ENCODE results near the gene TEX19. TPM values are rescaled to one million over a fixed set of nuclear protein-coding genes. Genes with fewer than 3 reads are reported as not detected.
"Not testable (repeated sequence)": the region's sequence is repeated elsewhere in the genome, so short reads cannot be mapped to it uniquely, and the experiment has no call there.

The TEX19 gene
- polyA plus RNA-seq, 2 of the 4 experiments (the other 2 are of a cell fraction), result 0.43 to 0.50 TPM

DNA sequence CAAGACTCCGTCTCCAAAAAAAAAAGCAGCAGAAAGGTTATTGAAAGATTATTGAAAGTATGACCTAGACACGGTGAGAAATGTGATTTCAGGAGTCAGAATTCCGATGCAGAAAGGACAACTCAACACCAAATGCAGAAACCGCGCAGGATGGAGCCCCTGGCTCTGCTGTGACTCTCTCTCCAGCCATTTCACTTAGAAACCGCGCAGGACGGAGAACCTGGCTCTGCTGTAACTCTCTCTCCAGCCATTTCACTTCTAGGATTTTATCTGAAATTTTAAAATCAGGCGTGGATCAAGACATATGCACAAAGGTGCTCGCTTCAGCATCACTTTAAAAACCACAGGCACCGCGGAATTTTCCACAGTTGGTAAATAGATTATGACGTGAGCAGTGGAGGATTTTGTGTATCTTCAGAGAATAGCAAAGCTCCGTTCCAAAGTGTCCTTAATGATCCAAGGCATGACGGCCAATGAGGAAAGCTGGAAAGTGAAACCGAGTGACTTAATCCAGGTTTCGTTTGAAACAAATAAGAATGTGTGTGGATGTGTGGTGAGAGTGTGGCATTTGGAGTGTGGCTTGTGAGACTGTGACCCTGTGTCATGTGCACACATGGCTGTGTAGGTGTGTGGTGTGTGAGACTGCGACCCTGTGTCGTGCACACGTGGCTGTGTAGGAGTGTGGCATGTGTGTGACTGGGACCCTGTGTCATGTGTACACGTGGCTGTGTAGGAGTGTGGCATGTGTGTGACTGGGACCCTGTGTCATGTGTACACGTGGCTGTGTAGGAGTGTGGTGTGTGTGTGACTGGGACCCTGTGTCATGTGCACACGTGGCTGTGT is 22.0 kb downstream of the TEX19 start:
- FAIRE-seq, result peak; percentile 77
- DNase-seq (ENCODE audit: low read depth in 1 of 2, low spot score in 1 of 2), result no peak
- Histone ChIP-seq H3K4me3 (no peak overlapping the region), H3K27ac (peak overlapping the region in 1 of 2 experiments; percentile 3; a peak in 1 of 6 replicates), H3K9me3 (no peaks in the 10 kb centered on the region), H3K4me1 (peaks cover 24% of the 10 kb centered on the region), H3K4me2 (peak overlapping the region; percentile 63)
- TF ChIP-seq, protein P1, sequence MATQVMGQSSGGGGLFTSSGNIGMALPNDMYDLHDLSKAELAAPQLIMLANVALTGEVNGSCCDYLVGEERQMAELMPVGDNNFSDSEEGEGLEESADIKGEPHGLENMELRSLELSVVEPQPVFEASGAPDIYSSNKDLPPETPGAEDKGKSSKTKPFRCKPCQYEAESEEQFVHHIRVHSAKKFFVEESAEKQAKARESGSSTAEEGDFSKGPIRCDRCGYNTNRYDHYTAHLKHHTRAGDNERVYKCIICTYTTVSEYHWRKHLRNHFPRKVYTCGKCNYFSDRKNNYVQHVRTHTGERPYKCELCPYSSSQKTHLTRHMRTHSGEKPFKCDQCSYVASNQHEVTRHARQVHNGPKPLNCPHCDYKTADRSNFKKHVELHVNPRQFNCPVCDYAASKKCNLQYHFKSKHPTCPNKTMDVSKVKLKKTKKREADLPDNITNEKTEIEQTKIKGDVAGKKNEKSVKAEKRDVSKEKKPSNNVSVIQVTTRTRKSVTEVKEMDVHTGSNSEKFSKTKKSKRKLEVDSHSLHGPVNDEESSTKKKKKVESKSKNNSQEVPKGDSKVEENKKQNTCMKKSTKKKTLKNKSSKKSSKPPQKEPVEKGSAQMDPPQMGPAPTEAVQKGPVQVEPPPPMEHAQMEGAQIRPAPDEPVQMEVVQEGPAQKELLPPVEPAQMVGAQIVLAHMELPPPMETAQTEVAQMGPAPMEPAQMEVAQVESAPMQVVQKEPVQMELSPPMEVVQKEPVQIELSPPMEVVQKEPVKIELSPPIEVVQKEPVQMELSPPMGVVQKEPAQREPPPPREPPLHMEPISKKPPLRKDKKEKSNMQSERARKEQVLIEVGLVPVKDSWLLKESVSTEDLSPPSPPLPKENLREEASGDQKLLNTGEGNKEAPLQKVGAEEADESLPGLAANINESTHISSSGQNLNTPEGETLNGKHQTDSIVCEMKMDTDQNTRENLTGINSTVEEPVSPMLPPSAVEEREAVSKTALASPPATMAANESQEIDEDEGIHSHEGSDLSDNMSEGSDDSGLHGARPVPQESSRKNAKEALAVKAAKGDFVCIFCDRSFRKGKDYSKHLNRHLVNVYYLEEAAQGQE (IDR thresholded peaks at IDR 0.05), result no peak
- TF ChIP-seq, protein P2, sequence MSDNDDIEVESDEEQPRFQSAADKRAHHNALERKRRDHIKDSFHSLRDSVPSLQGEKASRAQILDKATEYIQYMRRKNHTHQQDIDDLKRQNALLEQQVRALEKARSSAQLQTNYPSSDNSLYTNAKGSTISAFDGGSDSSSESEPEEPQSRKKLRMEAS (IDR thresholded peaks at IDR 0.05), result 0 out of 2 replicates have a peak, but pooled peaks have one; percentile 21
- TF ChIP-seq CBX8 (IDR thresholded peaks at IDR 0.05), result no peak
- no peak for TF ChIP-seq MAZ (IDR thresholded peaks at IDR 0.05; ENCODE audit: borderline replicate concordance, low read depth, low read length)
- POLR2A ChIA-PET, result no interaction called here
- 40% methylated on average over 23 of the region's 23 CpGs for WGBS (ENCODE audit: missing lambda C conversion rate)
- CTCF ChIA-PET, result interaction anchor here (1.1 to 1.9 kb wide), 4 partner anchors 8 to 30 kb away, joined by 3 to 6 read pairs (median 6); no protein-coding TSS in a partner anchor
- ATAC-seq, result no peak

DNA sequence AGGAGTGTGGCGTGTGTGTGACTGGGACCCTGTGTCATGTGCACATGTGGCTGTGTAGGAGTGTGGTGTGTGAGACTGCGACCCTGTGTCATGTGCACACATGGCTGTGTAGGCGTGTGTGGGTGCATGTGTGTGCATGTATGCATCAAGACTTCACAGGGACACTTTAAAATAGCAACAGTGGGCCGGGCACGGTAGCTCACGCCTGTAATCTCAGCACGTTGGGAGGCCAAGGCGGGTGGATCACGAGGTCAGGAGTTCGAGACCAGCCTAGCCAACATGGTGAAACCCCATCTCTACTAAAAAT is 22.6 kb downstream of the TEX19 start:
- H3K27ac ChIP-seq; FAIRE-seq; ATAC-seq; DNase-seq (ENCODE audit: low read depth in 1 of 2, low spot score in 1 of 2); H3K4me3 ChIP-seq; POLR2A ChIA-PET; H3K9me3 ChIP-seq: not testable (repeated sequence)
- peak overlapping the region; percentile 63; the same call in 1 of the 3 replicates for H3K4me2 ChIP-seq
- H3K4me1 ChIP-seq, result peaks cover 29% of the 10 kb centered on the region
- CTCF ChIA-PET, result interaction anchor here (0.8 to 1.9 kb wide), 4 partner anchors 11 to 145 kb away, joined by 3 to 6 read pairs (median 3); no protein-coding TSS in a partner anchor
- 72% methylated on average over 10 of the region's 10 CpGs for WGBS (ENCODE audit: missing lambda C conversion rate)

DNA sequence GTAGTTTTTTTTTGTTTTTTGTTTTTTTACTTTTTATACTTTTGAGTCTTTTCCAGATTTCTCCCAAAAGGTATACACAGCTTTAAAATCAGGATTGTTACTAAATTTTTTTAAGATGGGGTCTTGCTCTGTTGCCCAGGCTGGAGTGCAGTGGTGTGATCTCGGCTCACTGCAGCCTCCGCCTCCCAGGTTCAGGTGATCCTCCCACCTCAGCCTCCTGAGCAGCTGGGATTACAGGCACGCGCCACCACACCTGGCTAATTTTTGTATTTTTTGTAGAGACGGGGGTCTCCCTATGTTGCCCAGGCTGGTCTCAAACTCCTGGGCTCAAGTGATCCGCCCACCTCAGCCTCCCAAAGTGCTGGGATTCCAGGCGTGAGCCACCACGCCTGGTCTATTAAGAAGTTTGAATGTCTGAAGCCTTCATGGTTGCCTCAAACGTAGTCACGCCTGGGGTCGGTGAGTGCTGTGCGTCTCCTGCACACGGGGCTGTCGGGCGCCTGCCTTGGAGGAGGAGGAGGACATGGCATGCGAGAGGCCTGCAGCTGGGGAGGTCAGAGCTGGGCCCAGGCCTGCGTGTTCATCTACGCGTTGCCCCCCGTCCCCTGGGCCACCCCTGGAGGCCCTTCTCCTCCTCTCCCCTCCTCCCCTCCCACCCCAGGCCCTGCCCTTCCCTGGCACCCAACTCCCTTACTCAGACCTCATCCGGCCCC is 23.3 kb downstream of the TEX19 start:
- H3K4me1 ChIP-seq, result peaks cover 29% of the 10 kb centered on the region
- H3K9me3 ChIP-seq; DNase-seq (ENCODE audit: low read depth in 1 of 2, low spot score in 1 of 2); H3K27ac ChIP-seq; FAIRE-seq; ATAC-seq; H3K4me2 ChIP-seq; POLR2A ChIA-PET; H3K4me3 ChIP-seq: not testable (repeated sequence)
- CTCF ChIA-PET, result interaction anchor here (0.8 to 3.3 kb wide), 5 partner anchors 10 to 146 kb away, joined by 3 to 8 read pairs (median 3); no protein-coding TSS in a partner anchor
- 84% methylated on average over 19 of the region's 21 CpGs for WGBS (ENCODE audit: missing lambda C conversion rate)

DNA sequence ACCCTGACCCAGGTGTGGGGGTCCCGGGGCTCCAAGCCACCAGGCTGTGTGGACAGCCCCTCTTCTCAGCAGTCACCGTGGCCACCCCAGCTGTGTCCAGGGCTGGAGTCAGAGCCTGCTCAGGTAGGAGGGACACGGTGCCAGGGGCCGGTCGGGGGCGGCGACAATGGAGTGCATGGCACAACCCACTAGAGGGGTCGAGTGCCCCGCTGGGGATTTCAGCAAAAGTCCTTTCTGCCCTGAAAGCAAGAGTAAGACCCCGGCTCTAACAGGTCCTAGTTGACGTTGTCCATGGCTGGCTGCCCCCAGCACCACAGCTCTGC is 23.8 kb downstream of the TEX19 start:
- ATAC-seq (no peak), FAIRE-seq (no peak), DNase-seq (ENCODE audit: low read depth in 1 of 2, low spot score in 1 of 2) (no peak)
- Histone ChIP-seq H3K4me2 (no peak overlapping the region), H3K27ac (no peak overlapping the region), H3K4me1 (peaks cover 29% of the 10 kb centered on the region), H3K9me3 (no peaks in the 10 kb centered on the region), H3K4me3 (no peak overlapping the region)
- 83% methylated on average over 10 of the region's 11 CpGs for WGBS (ENCODE audit: missing lambda C conversion rate)
- TF ChIP-seq RFX5 (IDR thresholded peaks at IDR 0.05) (no peak), GATA3 (IDR thresholded peaks at IDR 0.05; ENCODE audit: borderline replicate concordance) (no peak), POLR2AphosphoS2 (conservative IDR thresholded peaks at IDR 0.05; ENCODE audit: low read length) (no peak), KDM5A (IDR thresholded peaks at IDR 0.05) (no peak)
- TF ChIP-seq, protein P1 (IDR thresholded peaks at IDR 0.05), result no peak
- TF ChIP-seq, protein P3, sequence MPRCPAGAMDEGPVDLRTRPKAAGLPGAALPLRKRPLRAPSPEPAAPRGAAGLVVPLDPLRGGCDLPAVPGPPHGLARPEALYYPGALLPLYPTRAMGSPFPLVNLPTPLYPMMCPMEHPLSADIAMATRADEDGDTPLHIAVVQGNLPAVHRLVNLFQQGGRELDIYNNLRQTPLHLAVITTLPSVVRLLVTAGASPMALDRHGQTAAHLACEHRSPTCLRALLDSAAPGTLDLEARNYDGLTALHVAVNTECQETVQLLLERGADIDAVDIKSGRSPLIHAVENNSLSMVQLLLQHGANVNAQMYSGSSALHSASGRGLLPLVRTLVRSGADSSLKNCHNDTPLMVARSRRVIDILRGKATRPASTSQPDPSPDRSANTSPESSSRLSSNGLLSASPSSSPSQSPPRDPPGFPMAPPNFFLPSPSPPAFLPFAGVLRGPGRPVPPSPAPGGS (IDR thresholded peaks at IDR 0.05), result no peak
- TF ChIP-seq, protein P4, sequence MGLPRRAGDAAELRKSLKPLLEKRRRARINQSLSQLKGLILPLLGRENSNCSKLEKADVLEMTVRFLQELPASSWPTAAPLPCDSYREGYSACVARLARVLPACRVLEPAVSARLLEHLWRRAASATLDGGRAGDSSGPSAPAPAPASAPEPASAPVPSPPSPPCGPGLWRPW (IDR thresholded peaks at IDR 0.05), result no peak
- ChIA-PET POLR2A (no interaction called here), CTCF (interaction anchor here (1.1 to 3.3 kb wide), 4 partner anchors 10 to 146 kb away, joined by 3 to 8 read pairs (median 4); no protein-coding TSS in a partner anchor)

All from A549 (cell line).